Measurements from ENCODE around the gene ERC2.

The ERC2 gene

GRCh38 chr3:55947406-55947805 is 520.9 kb downstream of the ERC2 start:
- Histone ChIP-seq H3K9ac (ENCODE audit: low read length) (no peak overlapping the region), H3K36me3 (ENCODE audit: low read length) (no peaks in the 10 kb centered on the region), H3K4me3 (ENCODE audit: insufficient read depth, low read length, poor library complexity, severe bottlenecking) (no peak overlapping the region), H3K4me2 (ENCODE audit: low read depth, low read length, poor library complexity, severe bottlenecking) (no peak overlapping the region), H3F3A (ENCODE audit: insufficient read depth) (no peaks in the 10 kb centered on the region), H3K79me2 (ENCODE audit: insufficient read depth, low read length) (no peaks in the 10 kb centered on the region), H3K9me2 (replicated peaks; ENCODE audit: insufficient read depth, low read length) (no peaks in the 10 kb centered on the region), H3K27me3 (ENCODE audit: low read length) (no peaks in the 10 kb centered on the region), H3K9me3 (ENCODE audit: insufficient read depth, low read length) (no peaks in the 10 kb centered on the region), H3K27ac (ENCODE audit: low read depth, low read length) (no peak overlapping the region), H2AFZ (ENCODE audit: low read depth, low read length, severe bottlenecking) (no peak overlapping the region), H4K20me1 (ENCODE audit: low read depth, low read length) (no peaks in the 10 kb centered on the region)
- TF ChIP-seq CTCF (IDR thresholded peaks at IDR 0.05; ENCODE audit: insufficient read depth, low read length, poor library complexity, severe bottlenecking) (no peak), EZH2phosphoT487 (conservative IDR thresholded peaks at IDR 0.05; ENCODE audit: low read length) (no peak)

DNA sequence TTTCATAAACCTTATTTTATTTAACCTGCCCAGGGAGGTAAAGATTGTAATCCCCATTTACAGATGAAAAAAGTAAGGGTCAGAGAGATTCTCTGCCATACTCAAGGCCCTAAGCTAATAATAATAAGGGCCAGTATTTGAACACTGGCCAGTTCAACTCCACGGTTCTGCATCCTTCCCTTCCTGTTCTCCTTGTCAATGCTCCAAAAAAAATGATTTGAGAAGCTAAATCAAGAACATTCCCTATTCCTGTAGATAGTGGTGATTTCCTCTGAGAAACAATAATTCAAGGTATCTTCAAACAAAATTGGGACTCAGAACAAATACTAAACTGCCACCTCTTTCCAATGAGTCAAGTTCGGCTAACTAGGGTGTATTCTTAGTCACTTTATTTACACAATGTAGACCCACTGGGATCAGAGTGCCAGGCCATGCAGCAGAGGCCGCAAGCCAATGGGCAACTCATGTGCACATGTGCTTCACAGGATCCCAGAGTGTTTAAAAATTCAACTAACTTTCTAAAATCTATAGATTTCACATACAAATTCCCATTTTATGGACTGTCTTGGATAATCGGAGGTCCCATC is 521.6 kb downstream of the ERC2 start:
- no peak for TF ChIP-seq CTCF (IDR thresholded peaks at IDR 0.05; ENCODE audit: insufficient read depth, low read length, poor library complexity, severe bottlenecking)
- TF ChIP-seq EZH2phosphoT487 (conservative IDR thresholded peaks at IDR 0.05; ENCODE audit: low read length), result no peak
- Histone ChIP-seq H3F3A (ENCODE audit: insufficient read depth) (no peaks in the 10 kb centered on the region), H4K20me1 (ENCODE audit: low read depth, low read length) (no peaks in the 10 kb centered on the region), H2AFZ (ENCODE audit: low read depth, low read length, severe bottlenecking) (no peak overlapping the region), H3K36me3 (ENCODE audit: low read length) (no peaks in the 10 kb centered on the region), H3K27ac (ENCODE audit: low read depth, low read length) (no peak overlapping the region), H3K9me3 (ENCODE audit: insufficient read depth, low read length) (no peaks in the 10 kb centered on the region), H3K79me2 (ENCODE audit: insufficient read depth, low read length) (no peaks in the 10 kb centered on the region), H3K9me2 (replicated peaks; ENCODE audit: insufficient read depth, low read length) (no peaks in the 10 kb centered on the region), H3K9ac (ENCODE audit: low read length) (no peak overlapping the region), H3K4me3 (ENCODE audit: insufficient read depth, low read length, poor library complexity, severe bottlenecking) (no peak overlapping the region), H3K27me3 (ENCODE audit: low read length) (no peaks in the 10 kb centered on the region), H3K4me2 (ENCODE audit: low read depth, low read length, poor library complexity, severe bottlenecking) (no peak overlapping the region)

DNA sequence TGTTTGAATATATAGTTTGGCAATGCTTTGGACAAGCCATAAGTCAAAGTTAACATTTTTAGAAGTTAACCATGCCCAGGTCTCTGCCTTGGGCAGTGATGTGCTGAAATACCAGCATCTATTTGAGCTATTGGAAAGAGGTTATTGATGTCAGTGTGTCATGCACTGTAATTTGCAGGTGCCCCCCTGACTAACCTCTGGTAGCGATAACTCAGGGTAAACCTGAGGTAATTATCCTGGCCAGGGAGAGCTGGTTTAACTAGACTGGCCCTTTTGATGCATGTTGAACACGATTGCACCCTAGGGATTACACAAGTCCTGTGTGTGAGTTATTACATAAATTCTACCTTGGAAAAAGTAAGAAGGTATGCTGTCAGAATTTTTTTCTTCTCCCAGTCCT is 525.4 kb downstream of the ERC2 start:
- Histone ChIP-seq H3K79me2 (ENCODE audit: insufficient read depth, low read length) (no peaks in the 10 kb centered on the region), H3K9me2 (replicated peaks; ENCODE audit: insufficient read depth, low read length) (no peaks in the 10 kb centered on the region; the same call in 1 of the 2 replicates), H3K4me2 (ENCODE audit: low read depth, low read length, poor library complexity, severe bottlenecking) (no peak overlapping the region), H3K9me3 (ENCODE audit: insufficient read depth, low read length) (no peaks in the 10 kb centered on the region), H3F3A (ENCODE audit: insufficient read depth) (no peaks in the 10 kb centered on the region), H3K4me3 (ENCODE audit: insufficient read depth, low read length, poor library complexity, severe bottlenecking) (no peak overlapping the region), H3K9ac (ENCODE audit: low read length) (no peak overlapping the region), H3K36me3 (ENCODE audit: low read length) (no peaks in the 10 kb centered on the region), H2AFZ (ENCODE audit: low read depth, low read length, severe bottlenecking) (no peak overlapping the region), H3K27ac (ENCODE audit: low read depth, low read length) (no peak overlapping the region), H3K27me3 (ENCODE audit: low read length) (no peaks in the 10 kb centered on the region), H4K20me1 (ENCODE audit: low read depth, low read length) (no peaks in the 10 kb centered on the region)
- TF ChIP-seq EZH2phosphoT487 (conservative IDR thresholded peaks at IDR 0.05; ENCODE audit: low read length) (no peak), CTCF (IDR thresholded peaks at IDR 0.05; ENCODE audit: insufficient read depth, low read length, poor library complexity, severe bottlenecking) (no peak)

Data from SU-DHL-6 (cell line).